ENCODE results near the gene SLC44A5. TPM values are rescaled to one million over a fixed set of nuclear protein-coding genes. Genes with fewer than 3 reads are reported as not detected.
"Not testable (repeated sequence)": the region's sequence is repeated elsewhere in the genome, so short reads cannot be mapped to it uniquely, and the experiment has no call there.

SLC44A5 gene
- total RNA-seq (1 to 10 TPM in 2 of 5 donors, under 1 TPM in 1, not detected in 2; 0.29 to 6.7 (median 4.6) TPM), polyA plus RNA-seq (1 to 10 TPM in 1 of 3 donors, under 1 TPM in 1, not detected in 1; 0.12 to 3.9 TPM)
- long read RNA-seq, donor 1 = 0 reads
- long read RNA-seq, donor 2 = 0 reads
- long read RNA-seq, donor 3 = 0 reads
- long read RNA-seq, donor 4 = 0 reads
- long read RNA-seq, donor 5 = 0 reads
- long read RNA-seq, donor 6 = 0 reads
- long read RNA-seq, donor 7 = 0 reads
- long read RNA-seq, donor 8 = 0 reads
- long read RNA-seq, donor 9 = 0 reads
- long read RNA-seq, donor 10 = 0 reads

- 82 to 95% (median 89%) methylated on average over 1 of the region's 1 CpG for WGBS, 5 donors
- TF ChIP-seq POLR2A (IDR thresholded peaks at IDR 0.05) = no peak
- TF ChIP-seq CTCF (IDR thresholded peaks at IDR 0.05) = no peak
- Histone ChIP-seq H3K27me3 (peaks cover 0 to 52% (median 31%) of the 10 kb centered on the region in 3 donors), H3K4me1 (peaks cover 16 to 20% (median 18%) of the 10 kb centered on the region in 4 donors), H3K4me3 (no peak within 1 kb of the TSS), H3K9me3 (no peaks in the 10 kb centered on the region), H3K36me3 (no peaks in the 10 kb centered on the region), H3K27ac (no peak within 1 kb of the TSS)
- intact Hi-C loops (cut with DNase I; ENCODE audit: low total_unique reads) = no loop called here
- no peak for DNase-seq
Measured at GRCh38 chr1:75611014-75611413, at the start of gene SLC44A5. Gene SLC44A5 (minus strand): TSS chr1:75611114. CDS start chr1:75541447, 69,667 bp downstream.

- Histone ChIP-seq H3K9me3 (peaks cover 0 to 28% (median 23%) of the 10 kb centered on the region in 4 donors), H3K4me3 (no peak overlapping the region), H3K36me3 (no peaks in the 10 kb centered on the region), H3K27me3 (no peaks in the 10 kb centered on the region), H3K27ac (no peak overlapping the region), H3K4me1 (no peaks in the 10 kb centered on the region)
- intact Hi-C loops (cut with DNase I; ENCODE audit: low total_unique reads) = no loop called here
- TF ChIP-seq POLR2A (IDR thresholded peaks at IDR 0.05) = no peak
- TF ChIP-seq EP300 (IDR thresholded peaks at IDR 0.05) = no peak
- no peak for TF ChIP-seq CTCF (IDR thresholded peaks at IDR 0.05)
- WGBS, 5 donors = 46 to 75% (median 58%) methylated on average over 1 of the region's 1 CpG
- no peak for DNase-seq
Measured at GRCh38 chr1:75655931-75656330, 45.0 kb upstream of the SLC44A5 start.

GRCh38 chr1:75647183-75647582 is 36.3 kb upstream of the SLC44A5 start:
- H3K36me3 ChIP-seq; DNase-seq; H3K27me3 ChIP-seq; H3K4me1 ChIP-seq; intact Hi-C loops (cut with DNase I; ENCODE audit: low total_unique reads); H3K27ac ChIP-seq; H3K4me3 ChIP-seq: not testable (repeated sequence)
- peaks cover 0 to 20% (median 16%) of the 10 kb centered on the region in 4 donors for H3K9me3 ChIP-seq
- WGBS, 5 donors = 67 to 78% (median 72%) methylated on average over 2 of the region's 2 CpGs

- H3K27ac ChIP-seq; H3K4me3 ChIP-seq; H3K36me3 ChIP-seq; H3K27me3 ChIP-seq; H3K4me1 ChIP-seq; DNase-seq; intact Hi-C loops (cut with DNase I; ENCODE audit: low total_unique reads): not testable (repeated sequence)
- H3K9me3 ChIP-seq = peaks cover 0 to 20% (median 16%) of the 10 kb centered on the region in 4 donors
- WGBS, 5 donors = 90 to 100% (median 95%) methylated on average over 2 to 4 of the region's 4 CpGs
Measured at GRCh38 chr1:75645153-75645552, 34.2 kb upstream of the SLC44A5 start.

- intact Hi-C loops (cut with DNase I; ENCODE audit: low total_unique reads) = no loop called here
- WGBS, 5 donors = 39 to 59% (median 39%) methylated on average over 1 of the region's 1 CpG
- no peak overlapping the region for H3K4me3 ChIP-seq
- DNase-seq = peak in 1 of 2 donors; percentile 33
- no peak for TF ChIP-seq EP300 (IDR thresholded peaks at IDR 0.05)
- TF ChIP-seq CTCF (IDR thresholded peaks at IDR 0.05) = no peak
- TF ChIP-seq POLR2AphosphoS5 (IDR thresholded peaks at IDR 0.05) = no peak
- no peak for TF ChIP-seq POLR2A (IDR thresholded peaks at IDR 0.05)
- H3K36me3 ChIP-seq = no peaks in the 10 kb centered on the region
- peaks cover 0 to 20% (median 16%) of the 10 kb centered on the region in 4 donors for H3K9me3 ChIP-seq
- H3K27me3 ChIP-seq = no peaks in the 10 kb centered on the region
- H3K27ac ChIP-seq = no peak overlapping the region
- H3K4me1 ChIP-seq = no peaks in the 10 kb centered on the region
Measured at GRCh38 chr1:75643460-75643859, 32.5 kb upstream of the SLC44A5 start.

Data from stomach (tissue), 19 donors.